Measurements from ENCODE around the gene TRIM51.

- no peak for TF ChIP-seq CTCF (IDR thresholded peaks at IDR 0.05)
- no peak for TF ChIP-seq ZFX (IDR thresholded peaks at IDR 0.05; ENCODE audit: borderline replicate concordance)
These were observed 19.2 kb downstream of the TRIM51 start for GRCh38 chr11:55902308-55902707.

Data from 22Rv1 (cell line).